Endothelial cell of umbilical vein (primary cell): ENCODE measurements around the gene TSPAN33. TPM values are rescaled to one million over a fixed set of nuclear protein-coding genes. Genes with fewer than 3 reads are reported as not detected.

ENCODE experiments used
- BruUV-seq: library from RNA; stranded (reverse); fragments of 400-500 nt; replicated peaks from 2 replicates; lab custom pipeline; 2021; lab: Mats Ljungman, UMichigan
- CTCF ChIA-PET: fragments of 300-600, 350-600 bp; sonication (Branson Sonifier 250); formaldehyde crosslinking; loops from one replicate; lab custom pipeline; 2021; ENCODE audit warnings: antibody characterized with exemption, inconsistent platforms; lab: Charles Lee
- POLR2A ChIA-PET: fragments of 300-600, 350-600 bp; sonication (Branson Sonifier 250); formaldehyde crosslinking; loops from one replicate; lab custom pipeline; 2021; ENCODE audit warnings: antibody characterized with exemption, inconsistent platforms; lab: Charles Lee
- DNase-seq: peaks from one replicate; pipeline ENCODE4 v3.0.0-alpha.2; 2011; ENCODE audit warnings: low read depth, low spot score
- FAIRE-seq: peaks from 2 replicates; lab custom pipeline; 2011; peaks lifted over from hg19 to GRCh38; lab: Jason Lieb, UNC
- H2AFZ ChIP-seq: 2 replicates; pipeline ENCODE4 v1.6.0; 2012; ENCODE audit warnings: low read depth, low read length, control low read depth, inconsistent platforms
- H3K27ac ChIP-seq: 2 replicates; pipeline ENCODE4 v1.5.1; 2011; ENCODE audit warnings: low read depth, mild to moderate bottlenecking, control low read depth, low read length, moderate library complexity; ENCODE audit not compliant: insufficient read depth
- H3K27me3 ChIP-seq, 2 experiments: 2 replicates each; pipeline versions ENCODE4 v1.6.0 to v1.6.1; 2011; ENCODE audit warnings: low read length in 2 of 2, mixed read lengths in 1 of 2; ENCODE audit not compliant: control insufficient read depth in 2 of 2, insufficient read depth in 2 of 2
- H3K36me3 ChIP-seq, 2 experiments: 2 replicates in 1 of 2; 3 replicates in 1 of 2; pipeline ENCODE4 v1.5.1; 2011; ENCODE audit warnings: low read length in 2 of 2, mild to moderate bottlenecking in 1 of 2, moderate library complexity in 1 of 2; ENCODE audit not compliant: control insufficient read depth in 2 of 2, insufficient read depth in 2 of 2; ENCODE audit errors: extremely low read depth in 1 of 2
- H3K4me1 ChIP-seq: 3 replicates; pipeline ENCODE4 v1.5.1; 2011; ENCODE audit warnings: mild to moderate bottlenecking, low read length; ENCODE audit not compliant: control insufficient read depth, insufficient read depth; ENCODE audit errors: extremely low read depth
- H3K4me2 ChIP-seq: 2 replicates; pipeline ENCODE4 v1.6.1; 2011; ENCODE audit warnings: low read length, control low read depth, mixed read lengths; ENCODE audit not compliant: insufficient read depth
- H3K4me3 ChIP-seq, 3 experiments: fragments of 200-600 bp in 1 of 3; sonication (generic), shearing (Covaris generic) in 1 of 3; replicated peaks in 1 of 3; 2 replicates each; pipeline ENCODE4 v1.5.1; 2011 to 2016; ENCODE audit warnings: control low read depth in 3 of 3, low read length in 3 of 3, mild to moderate bottlenecking in 2 of 3, inconsistent platforms in 1 of 3, low read depth in 1 of 3, moderate library complexity in 1 of 3; ENCODE audit not compliant: insufficient read depth in 1 of 3
- H3K79me2 ChIP-seq: 2 replicates; pipeline ENCODE4 v1.6.0; 2012; ENCODE audit warnings: low read length, inconsistent platforms; ENCODE audit not compliant: control insufficient read depth, insufficient read depth
- H3K9ac ChIP-seq: replicated peaks from 2 replicates; pipeline ENCODE3; 2011; ENCODE audit warnings: low read length, control low read depth; ENCODE audit not compliant: insufficient read depth; ENCODE audit errors: extremely low read depth
- H3K9me1 ChIP-seq: replicated peaks from 3 replicates; pipeline ENCODE4 v1.6.0; 2011; ENCODE audit warnings: mild to moderate bottlenecking, low read length; ENCODE audit not compliant: control insufficient read depth, insufficient read depth; ENCODE audit errors: extremely low read depth
- H3K9me3 ChIP-seq: replicated peaks from 2 replicates; pipeline ENCODE4 v1.5.1; 2012; ENCODE audit warnings: low read length, inconsistent platforms; ENCODE audit not compliant: control insufficient read depth, insufficient read depth
- H4K20me1 ChIP-seq: replicated peaks from 2 replicates; pipeline ENCODE3; 2011; ENCODE audit warnings: mild to moderate bottlenecking, low read length; ENCODE audit not compliant: control insufficient read depth, insufficient read depth; ENCODE audit errors: extremely low read depth
- CTCF ChIP-seq, 2 donors: IDR thresholded peaks; 1 replicate in 1 of 2; 2 replicates in 1 of 2; pipeline ENCODE4 v1.5.1; 2011; ENCODE audit warnings: low read length in 2 of 2, mild to moderate bottlenecking in 2 of 2, moderate library complexity in 2 of 2, control low read depth in 1 of 2, inconsistent platforms in 1 of 2, low read depth in 1 of 2; ENCODE audit not compliant: insufficient read depth in 1 of 2; ENCODE audit errors: extremely low read depth in 1 of 2
- GATA2 ChIP-seq: IDR thresholded peaks from 2 replicates; pipeline ENCODE4 v1.7.0; 2011; ENCODE audit warnings: low read depth, mild to moderate bottlenecking, moderate library complexity, mixed read lengths, low read length; ENCODE audit not compliant: insufficient read length, insufficient read depth
- MYC ChIP-seq: IDR thresholded peaks from one replicate; pipeline ENCODE4 v1.6.1; 2011; ENCODE audit warnings: mild to moderate bottlenecking, low read depth, low read length
- dilution Hi-C: fragments of 300-500 bp; cut with MboI; formaldehyde crosslinking; loops from one replicate; pipeline ENCODE4 v1.15.0; 2019; ENCODE audit warnings: low sequenced_read_pairs; ENCODE audit not compliant: extremely low pct_ligation_motif_present
- intact Hi-C: fragments of 100-400 bp; cut with micrococcal nuclease; formaldehyde crosslinking; loops from one replicate; pipeline ENCODE4 v1.10.0; 2022
- polyA plus RNA-seq, 4 experiments: library from polyadenylated mRNA; depleted of rRNA in 3 of 4; stranded (reverse) in 3 of 4; unstranded in 1 of 4; fragments of >200 nt; gene quantifications; 2 replicates each; pipeline versions ENCODE4 v1.2.1 to v1.2.3, GENCODE V29; 2011 to 2012; ENCODE audit warnings: missing spikeins in 1 of 4
- total RNA-seq: library from RNA; stranded (reverse); gene quantifications from 2 replicates; pipeline ENCODE4 v1.2.3, GENCODE V29; 2021

Gene TSPAN33
- total and polyA plus RNA-seq, 2 donors (not counting 3 experiments of a cell fraction or from before 2014, with no cell fraction given): 0.21 TPM; not detected in 1

GRCh38 chr7:129202058-129202777, 57.7 kb downstream of the TSPAN33 start:
- no peak overlapping the region for H3K9ac ChIP-seq

More at GRCh38 chr7:129202058-129202777, 57.7 kb downstream of the TSPAN33 start:
- no peaks in the 10 kb centered on the region for H3K27me3 ChIP-seq
- H3K4me1 ChIP-seq: no peaks in the 10 kb centered on the region
- dilution Hi-C loops: no loop called here
- H4K20me1 ChIP-seq: no peaks in the 10 kb centered on the region
- H3K27ac ChIP-seq: no peak overlapping the region
- BruUV-seq: no TSS peak
- no peak for DNase-seq
- H3K4me2 ChIP-seq: no peak overlapping the region
- H3K36me3 ChIP-seq: peaks cover 0 to 2% of the 10 kb centered on the region in 2 experiments
- TF ChIP-seq MYC (no peak), GATA2 (no peak), CTCF (IDR thresholded peaks at IDR 0.05; ENCODE audit: extremely low read depth in 1 of 2, insufficient read depth in 1 of 2, low read depth in 1 of 2, low read length in 2 of 2) (no peak)
- ChIA-PET CTCF (interaction anchor here (3.0 kb wide), 1 partner anchor 38 kb away, joined by 18 read pairs; no protein-coding TSS in a partner anchor), POLR2A (no interaction called here)
- H3K9me3 ChIP-seq: no peaks in the 10 kb centered on the region
- no peak overlapping the region for H3K4me3 ChIP-seq
- FAIRE-seq: no peak
- H3K9me1 ChIP-seq: no peaks in the 10 kb centered on the region
- H3K79me2 ChIP-seq: no peaks in the 10 kb centered on the region
- H2AFZ ChIP-seq: no peak overlapping the region
- intact Hi-C loops: no loop called here
